HG03575 (cell line): Measurements from ENCODE around the gene HIVEP3.

ENCODE experiments used
- ATAC-seq: cut with Tn5 transposase; IDR thresholded peaks from one replicate; pipeline ENCODE4 v1.9.1; 2021; ENCODE audit not compliant: unreplicated experiment, insufficient number of reproducible peaks, low FRiP score; ENCODE audit errors: extremely low read depth

HIVEP3 gene

DNA sequence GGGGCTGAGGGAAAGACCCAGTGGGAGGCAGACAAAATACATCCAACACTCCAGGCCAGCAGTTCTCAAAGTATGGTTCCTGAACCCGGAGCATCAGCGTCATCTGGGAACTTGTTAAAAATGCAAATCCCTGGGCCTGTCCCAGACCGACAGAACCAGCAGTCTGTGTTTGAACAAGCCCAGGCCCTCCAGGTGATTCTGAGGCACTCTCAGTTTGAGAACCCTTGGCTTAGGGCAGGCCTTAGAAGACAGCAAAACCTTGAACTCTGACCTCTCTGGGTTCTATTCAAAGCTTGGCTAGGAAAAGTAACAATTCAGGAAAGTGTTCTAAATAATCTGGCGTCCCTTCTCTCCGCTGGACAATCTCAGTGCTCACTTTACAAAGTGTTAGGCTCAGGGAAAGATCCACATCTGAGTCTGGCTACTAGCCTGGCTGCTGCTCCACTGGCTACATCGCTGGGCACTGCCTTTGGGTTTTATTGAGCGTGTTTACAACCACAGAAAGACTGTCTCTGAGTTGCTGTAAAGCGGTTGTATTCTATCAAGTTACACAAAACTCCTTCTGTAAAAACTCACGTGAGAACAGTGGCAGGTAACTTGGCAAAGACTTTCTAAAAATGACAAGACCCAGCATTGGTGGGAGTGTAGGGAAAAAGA lies 166.1 kb downstream of the HIVEP3 start:
- no peak for ATAC-seq

DNA sequence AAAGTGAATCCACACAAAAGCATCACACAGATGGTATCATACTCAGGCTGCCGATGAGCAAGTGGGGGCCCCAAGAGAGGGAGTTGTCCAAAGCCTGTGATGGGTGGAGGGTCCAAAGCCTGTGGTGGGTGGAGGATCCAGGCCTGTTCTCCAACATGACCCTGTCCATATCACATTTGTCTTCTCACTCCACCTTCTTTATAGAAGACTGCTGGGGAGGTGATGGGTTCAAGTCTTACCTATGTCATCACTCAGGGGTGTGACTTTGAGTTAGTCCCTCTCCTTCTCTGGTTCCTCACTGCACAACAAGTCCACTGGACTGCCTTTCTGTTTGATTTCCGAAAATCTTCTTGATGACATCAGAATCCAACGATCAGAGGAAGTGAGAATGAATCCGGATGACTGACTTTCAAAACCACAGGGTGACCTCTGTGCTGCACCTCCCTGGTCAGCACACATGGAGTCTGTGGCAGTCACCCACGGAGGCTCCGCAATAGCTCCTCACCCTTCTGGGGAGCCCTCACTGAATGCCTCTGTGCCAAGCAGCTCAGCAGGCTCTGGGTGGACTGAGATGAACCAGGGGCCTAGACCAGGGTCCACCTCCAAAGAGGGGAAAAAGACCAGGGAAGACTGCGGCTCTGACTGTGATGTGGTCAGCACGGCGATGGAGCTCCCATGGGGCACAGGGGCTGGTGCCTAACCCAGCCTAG lies 166.8 kb downstream of the HIVEP3 start:
- no peak for ATAC-seq

DNA sequence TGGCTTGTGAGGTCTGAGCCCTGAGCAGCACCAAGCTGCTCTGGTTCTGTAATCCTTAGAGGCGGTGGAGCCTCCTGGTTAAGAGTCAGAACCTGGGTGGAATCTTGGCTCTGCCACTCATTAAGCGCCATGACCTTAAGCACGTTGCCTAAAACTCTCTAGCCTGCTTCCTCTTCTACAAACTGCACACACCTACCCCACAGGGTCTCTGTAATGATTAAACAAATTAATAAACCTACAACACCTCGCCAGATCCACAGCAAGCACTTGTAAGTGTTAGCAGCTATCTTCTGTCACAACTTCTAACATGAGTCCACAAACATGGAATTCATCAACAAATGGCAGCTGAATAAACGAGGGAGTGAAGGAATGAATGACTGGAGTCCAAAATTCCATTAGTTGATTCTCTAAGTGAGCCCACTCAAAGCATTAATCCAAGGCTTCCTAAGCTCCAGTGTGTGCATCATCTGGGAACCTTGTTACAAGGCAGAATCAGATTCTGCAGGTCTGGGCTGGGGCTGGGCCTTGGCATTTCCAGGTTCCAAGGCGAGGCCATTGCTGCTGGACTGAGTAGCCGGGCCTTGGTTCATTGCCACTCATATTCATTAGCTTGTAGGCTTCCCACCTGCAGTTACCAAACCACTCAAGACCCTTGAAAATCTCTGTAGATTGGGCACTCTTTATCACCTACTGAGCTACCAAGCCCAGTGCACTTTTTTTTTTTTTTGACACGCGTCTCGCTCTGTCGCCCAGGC lies 168.6 kb downstream of the HIVEP3 start:
- no peak for ATAC-seq

DNA sequence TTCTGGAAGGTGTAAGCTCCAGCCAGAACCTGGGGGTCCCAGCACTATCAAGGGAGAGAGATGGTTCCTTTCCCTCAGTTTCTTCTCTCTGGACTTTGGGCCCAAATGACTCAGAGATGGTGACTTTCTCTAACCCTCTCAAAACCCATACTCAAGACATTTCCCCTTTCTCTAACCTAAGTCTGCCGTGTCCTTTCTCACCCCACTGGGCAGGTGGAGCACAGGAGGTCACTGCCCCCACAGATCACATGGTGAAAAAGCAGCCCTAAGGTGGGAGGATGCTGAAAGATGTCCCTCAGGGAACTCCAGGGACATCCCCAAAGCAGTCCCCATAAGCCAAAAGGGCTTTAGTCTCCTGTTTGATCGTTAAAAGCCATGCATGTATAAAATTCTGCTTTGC lies 173.7 kb downstream of the HIVEP3 start:
- no peak for ATAC-seq

DNA sequence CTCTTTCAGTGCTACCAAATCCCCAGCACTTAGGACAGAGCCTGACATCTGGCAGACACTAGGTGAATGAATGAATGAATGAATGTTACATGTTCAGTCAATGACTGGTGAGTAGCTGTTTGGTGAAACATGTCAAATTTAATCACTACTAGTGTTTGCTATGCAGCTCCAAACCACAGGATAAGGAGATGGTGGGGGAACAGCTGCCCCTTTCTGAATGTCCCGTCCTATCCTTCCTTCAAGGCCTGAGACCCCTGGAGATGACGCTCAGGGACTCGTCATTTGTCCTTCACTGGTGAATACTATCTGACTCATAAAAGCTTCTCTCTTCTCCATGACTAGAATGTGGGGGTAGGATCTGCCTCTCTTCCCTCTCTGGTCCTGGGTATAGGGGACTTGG lies 175.4 kb downstream of the HIVEP3 start:
- ATAC-seq = no peak

DNA sequence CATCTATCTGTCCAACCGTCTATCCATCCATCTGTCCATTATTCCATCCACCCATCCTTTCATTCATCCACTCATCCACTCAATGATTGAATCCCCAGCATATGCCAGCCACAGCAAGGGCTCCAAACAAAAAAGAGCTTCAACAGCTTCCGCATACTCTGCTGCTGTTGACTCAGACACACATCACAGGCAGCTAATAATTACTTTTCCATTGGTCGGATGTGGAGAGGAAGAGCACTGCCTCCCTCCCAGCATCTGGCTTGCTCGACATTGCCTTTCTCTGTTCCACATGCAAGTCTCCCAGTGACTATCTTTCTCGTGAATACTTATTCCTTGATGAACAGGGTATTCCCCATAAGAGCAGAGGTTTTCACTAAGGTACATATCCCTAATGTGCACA lies 176.5 kb downstream of the HIVEP3 start:
- no peak for ATAC-seq

DNA sequence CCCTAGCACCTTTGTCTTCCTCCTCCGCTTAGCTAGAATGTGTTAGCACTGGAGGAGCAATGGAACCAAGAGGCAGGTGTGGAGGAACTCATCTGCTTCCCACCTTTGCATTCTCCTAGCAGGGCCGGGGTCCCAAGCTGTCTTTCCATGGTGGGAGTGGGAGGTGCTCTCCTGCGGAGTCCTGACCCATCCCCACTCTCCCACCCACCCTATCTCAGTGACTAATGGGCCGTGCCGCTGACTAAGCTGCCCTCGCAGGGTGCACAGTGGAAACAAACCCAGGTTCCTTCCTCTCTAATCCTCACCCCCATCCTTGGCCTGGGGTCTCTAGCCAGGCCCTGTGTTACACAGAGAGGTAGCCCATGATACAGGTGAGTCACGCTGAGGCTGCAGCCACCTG lies 177.5 kb downstream of the HIVEP3 start:
- ATAC-seq = no peak

DNA sequence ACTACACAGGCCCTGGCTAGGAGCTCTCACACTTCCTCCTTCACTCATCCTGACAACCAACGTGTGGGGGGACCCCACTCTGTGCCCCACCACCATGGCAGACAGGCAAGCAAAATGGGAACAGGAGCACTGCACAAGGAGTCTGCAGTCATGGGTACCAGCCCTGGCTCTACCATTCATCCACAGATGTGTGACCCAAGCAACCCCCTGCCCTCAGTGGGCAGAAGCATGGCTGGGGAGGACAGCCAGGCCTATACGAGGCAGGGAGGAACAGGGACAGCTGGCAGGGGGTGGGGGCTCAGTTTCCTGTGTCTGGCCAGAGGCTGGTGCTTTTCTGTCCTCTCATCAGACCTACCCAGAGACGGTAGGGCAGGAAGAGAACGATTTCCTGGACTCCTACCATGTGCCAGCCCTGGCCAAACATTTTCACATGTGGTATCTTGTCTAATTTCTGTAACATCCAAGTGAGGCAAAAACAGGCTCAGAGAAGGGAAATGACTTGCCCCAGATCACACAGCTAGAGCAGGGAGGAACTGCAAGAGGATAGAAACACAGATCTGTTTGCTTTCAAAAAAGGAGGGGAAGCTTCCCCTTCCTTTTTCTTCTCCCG lies 178.0 kb downstream of the HIVEP3 start:
- no peak for ATAC-seq

DNA sequence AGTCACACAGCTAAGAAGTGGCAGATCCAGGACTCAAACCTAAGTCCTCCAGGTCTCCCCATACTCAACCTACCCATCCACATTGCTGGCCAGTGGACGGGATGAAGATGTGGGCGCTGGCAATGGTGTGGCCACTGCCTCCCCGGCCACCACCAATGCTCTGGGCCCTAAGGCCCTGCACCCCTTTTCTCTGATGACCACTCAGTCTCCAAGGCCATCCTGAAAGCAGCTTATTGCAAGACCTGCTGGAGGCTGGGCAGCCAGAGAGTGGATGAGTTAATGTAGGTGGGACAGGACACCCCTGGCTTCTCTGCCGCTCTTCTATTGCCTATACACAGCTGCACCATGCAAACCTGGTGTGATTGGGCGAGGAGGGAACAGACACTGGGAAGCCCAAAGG lies 178.7 kb downstream of the HIVEP3 start:
- ATAC-seq = no peak

DNA sequence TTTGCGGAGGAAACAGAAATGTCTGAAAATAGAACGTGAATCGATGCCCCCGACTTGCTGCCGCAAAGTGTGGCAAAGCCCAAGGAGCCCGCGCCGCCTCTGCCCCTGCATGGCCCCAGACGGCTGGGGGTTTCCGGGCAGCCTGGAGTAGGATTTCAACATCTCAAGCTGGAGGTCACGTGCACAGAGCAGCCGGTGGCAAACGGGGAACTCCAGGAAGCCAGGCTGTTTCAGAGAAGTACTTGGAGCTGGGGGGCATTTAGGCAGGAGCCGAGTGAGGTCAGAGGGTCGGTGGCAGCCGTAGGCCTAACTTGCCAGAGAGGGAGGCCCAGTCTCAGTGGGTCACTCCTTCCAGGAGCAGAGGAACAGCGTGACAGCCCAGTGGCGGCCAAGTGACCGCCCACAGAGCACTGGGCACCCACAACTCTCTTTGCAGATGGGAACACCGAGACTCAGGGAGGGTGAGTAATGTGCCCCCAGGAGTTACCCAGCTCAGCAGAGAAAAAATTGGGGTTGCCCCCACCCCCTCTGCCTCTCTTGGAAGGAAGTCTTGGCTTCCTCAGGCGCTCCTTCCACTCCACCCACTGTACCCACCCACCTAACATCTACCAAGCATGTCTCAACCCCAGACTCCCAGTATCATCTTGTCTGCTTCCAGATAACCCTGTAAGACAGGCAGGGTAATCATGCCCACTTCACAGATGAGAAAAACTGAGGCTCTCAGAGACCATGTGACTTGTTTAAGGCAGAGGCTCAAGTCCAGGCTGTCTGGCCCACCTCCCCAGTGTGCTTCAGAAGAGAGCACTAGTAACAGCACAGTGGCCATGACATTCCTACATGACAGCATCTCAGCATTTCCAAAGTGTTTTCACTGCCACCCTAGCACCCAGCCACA lies 179.4 kb downstream of the HIVEP3 start:
- ATAC-seq = no peak

DNA sequence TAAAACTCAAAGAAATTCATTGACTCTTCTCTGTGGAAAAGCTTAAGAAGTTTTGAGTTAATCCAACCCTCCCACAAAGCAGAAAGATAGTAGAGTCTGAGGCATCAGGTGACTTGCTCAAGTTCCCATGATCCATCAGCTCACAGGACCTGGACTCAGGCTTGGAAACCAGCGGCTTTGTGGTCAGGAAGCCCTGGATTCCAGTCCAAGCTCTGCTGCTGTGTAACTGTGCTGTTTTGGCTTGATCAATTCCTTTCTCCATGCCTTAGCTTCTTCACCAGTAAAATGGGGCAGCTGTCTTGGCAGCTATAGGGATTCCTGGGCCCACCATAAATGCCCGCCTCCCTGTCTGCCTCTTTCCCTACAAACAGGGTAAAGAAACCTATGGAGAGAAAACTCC lies 180.2 kb downstream of the HIVEP3 start:
- no peak for ATAC-seq

DNA sequence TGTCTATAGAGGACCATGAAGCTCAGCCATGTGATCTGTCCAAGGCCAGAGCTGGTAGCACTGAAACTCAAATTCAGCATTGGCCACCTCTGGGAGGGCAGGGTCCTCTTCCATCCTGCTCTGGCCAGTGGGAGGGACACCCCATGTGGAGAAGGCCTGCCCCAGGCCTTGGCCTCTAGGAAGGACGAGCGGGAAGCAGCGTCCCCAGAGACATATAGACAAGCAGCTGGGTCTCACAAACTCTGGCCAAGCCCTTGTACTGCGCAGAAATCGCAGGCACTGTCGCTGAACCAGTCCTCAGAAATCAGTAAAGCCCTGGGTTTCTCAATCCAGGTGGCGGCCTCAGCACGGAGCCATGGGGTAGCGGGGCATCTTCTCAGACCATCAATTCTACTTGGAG lies 180.7 kb downstream of the HIVEP3 start:
- ATAC-seq = no peak

DNA sequence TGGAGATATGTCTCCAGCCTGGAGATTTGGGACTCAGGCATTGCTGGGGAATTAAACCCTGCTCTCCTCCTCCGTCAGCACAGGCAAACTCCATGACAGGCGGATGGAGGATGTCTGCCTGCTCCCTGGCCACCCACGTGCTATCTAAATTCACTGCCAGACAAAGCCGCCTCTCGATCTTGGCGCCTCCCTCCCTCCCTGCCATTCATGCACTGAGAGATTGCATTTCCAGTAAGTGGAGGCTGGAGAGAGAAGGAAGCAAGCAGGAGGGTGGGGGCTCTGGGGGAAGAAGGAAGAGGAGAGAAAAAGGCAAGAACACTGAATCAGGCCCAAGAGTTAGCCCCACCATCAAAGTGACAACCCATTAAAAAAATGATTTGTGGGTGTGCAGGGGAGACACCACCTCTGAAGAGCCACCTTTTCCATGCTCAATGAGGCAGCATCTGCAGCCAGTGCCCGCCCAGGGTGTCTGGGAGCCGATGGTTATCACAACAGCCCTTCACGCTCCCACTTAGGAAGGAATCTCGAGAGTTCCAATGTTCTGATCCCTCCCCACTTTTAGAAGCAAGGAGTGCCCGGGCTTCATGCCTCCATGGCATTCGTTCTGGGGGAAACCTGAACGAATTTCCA lies 183.0 kb downstream of the HIVEP3 start:
- ATAC-seq = no peak

DNA sequence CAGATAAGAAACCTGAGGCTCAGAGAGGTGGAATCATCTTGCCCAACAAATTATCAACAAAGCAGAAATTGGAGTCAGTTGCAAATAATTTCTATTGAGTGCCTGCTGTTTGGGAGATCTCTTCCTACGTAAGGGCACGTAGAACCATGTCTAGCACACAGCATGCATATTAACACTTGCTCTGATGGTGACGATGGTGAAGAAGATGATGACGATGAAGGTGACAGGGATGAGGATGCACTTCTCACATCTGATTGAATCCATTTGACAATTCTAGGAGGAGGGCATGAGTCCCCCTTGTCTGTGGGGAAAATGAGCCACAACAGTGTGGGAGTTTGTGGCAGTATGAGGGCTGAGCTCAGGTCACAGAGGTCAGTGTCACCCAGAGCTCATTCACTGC lies 183.6 kb downstream of the HIVEP3 start:
- no peak for ATAC-seq

DNA sequence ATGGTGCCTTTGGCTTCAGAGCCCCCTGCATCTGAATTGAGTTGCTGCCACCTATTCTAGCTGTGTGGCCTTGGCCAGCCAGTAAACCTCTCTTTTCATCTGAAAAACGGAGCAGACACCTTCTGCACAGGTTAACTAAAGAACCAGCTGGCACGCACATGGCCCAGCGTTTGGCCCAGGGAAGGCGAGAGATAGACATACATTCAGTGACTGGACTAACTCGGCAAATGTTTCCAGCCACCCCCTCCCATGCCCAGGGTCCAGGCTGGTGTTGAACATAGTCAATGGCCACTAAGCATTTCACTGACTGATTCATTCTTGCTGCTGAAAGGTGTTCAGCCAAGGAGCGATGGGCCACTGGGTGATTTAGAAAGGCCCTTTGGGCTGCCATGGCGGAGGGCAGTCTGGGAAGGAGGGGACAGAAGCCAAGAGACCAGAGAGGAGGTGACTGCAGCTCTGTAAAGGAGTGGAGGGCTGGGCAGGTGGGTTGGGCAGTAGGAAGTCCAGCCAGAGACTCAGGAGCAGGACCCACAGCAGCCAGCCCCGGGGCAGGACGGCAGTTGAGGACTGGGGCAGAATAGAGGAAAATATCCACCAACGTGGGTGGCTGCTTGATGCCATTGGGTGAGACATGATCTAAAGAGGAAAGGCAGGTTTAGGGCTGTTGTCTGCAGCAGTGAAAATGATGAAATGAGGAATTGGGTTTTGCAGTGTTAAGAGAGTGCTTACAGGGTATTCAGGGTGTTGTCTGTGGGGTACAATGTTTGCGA lies 184.3 kb downstream of the HIVEP3 start:
- ATAC-seq = no peak

DNA sequence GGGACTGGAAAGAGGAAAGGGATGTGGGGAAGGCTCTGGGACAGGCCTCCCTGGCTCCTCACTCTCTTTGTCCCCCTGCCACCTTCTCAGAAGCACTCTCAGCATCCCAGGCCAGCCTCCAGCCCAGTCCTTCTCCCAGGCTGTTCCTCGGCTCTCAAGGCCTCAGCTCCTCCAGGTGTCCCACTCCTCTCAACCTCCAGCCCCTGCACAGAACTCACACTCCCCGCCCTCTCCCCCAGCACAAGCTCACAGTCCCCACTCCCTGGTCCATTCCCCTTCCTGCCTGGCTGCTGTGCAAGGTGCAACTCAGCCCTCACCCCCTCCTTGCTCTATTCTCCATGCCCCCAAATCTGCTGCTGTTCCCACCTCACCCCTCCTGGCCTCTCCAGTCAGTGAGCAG lies 185.0 kb downstream of the HIVEP3 start:
- no peak for ATAC-seq

DNA sequence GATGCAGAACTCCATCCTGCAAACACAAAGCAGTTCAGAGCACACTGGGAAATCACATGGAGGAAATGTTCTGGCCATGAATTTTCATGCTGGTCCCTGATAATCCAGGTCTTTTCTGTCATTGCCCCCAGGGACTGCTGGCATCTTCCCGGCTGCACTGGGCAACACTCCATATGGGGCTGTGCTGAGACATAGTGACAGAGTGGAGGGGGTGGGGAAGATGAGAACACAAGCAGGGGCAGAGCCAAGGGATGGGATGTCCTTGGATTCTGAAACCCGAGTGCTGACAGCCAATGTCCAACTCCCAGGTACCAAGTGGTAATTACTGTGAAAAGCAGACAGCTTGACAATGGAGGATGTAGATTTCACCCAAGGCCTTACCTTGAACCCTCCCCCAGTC lies 185.7 kb downstream of the HIVEP3 start:
- no peak for ATAC-seq

DNA sequence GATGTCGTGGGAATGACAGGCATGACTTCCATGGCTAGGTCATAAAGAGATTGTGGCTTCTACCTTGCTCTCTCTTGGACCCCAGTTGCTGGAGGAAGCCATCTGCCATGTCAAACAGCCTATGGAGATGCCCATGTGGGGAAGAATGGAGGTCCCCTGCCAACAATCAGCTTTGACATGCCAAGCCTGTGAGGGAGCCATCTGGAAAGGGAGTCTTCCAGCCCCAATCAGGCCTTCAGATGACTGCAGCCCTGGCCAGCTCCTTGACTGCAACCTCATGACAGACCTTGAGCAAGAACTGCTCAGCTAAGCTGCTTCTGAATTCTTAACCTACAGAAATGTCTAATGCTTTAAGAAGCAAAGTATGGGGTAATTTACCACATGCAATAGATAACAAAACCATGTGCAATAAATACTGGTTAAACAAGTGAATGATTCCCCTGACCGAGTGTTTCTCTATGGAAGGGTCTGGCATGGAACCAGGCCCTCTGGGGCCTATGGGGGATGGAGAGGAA lies 187.1 kb downstream of the HIVEP3 start:
- ATAC-seq = no peak
